Breast epithelium (tissue), 4 donors: ENCODE measurements around the gene E2F4. TPM values are rescaled to one million over a fixed set of nuclear protein-coding genes. Genes with fewer than 3 reads are reported as not detected.

Experiments
- DNase-seq, 2 donors: peaks; one replicate each; pipeline ENCODE4 v3.0.0-alpha.2; 2019; ENCODE audit warnings: low spot score in 2 of 2
- H3K27ac ChIP-seq, 2 donors: fragments of 200-600 bp; sonication (generic) in 1 of 2; one replicate each; pipeline ENCODE4 v1.5.1; 2016 to 2019; ENCODE audit warnings: mild to moderate bottlenecking in 1 of 2
- H3K27me3 ChIP-seq, 2 donors: fragments of 200-600 bp; sonication (generic) in 1 of 2; one replicate each; pipeline versions ENCODE4 v1.5.1 to v1.6.0; 2017 to 2019; ENCODE audit warnings: control low read depth in 1 of 2, mild to moderate bottlenecking in 1 of 2
- H3K36me3 ChIP-seq: fragments of 200-600 bp; one replicate; pipeline ENCODE4 v1.5.1; 2019
- H3K4me1 ChIP-seq, 2 donors: fragments of 200-600 bp; sonication (generic); one replicate each; pipeline ENCODE4 v1.5.1; 2016 to 2019; ENCODE audit warnings: control low read depth in 1 of 2
- H3K4me3 ChIP-seq, 3 donors: fragments of 200-600 bp; sonication (generic); 1 replicate in 2 of 3; 2 replicates in 1 of 3; pipeline ENCODE4 v1.5.1; 2016 to 2019; ENCODE audit warnings: mild to moderate bottlenecking in 3 of 3, moderate library complexity in 2 of 3
- H3K9me3 ChIP-seq, 2 donors: fragments of 200-600 bp; sonication (generic) in 1 of 2; one replicate each; pipeline ENCODE4 v1.5.1; 2016 to 2019; ENCODE audit warnings: control low read depth in 1 of 2
- CTCF ChIP-seq, 3 donors: fragments of 450-650 bp; IDR thresholded peaks; one replicate each; pipeline ENCODE4 v1.5.1; 2016 to 2017; ENCODE audit warnings: antibody characterized with exemption in 3 of 3, mild to moderate bottlenecking in 3 of 3, moderate library complexity in 3 of 3
- POLR2A ChIP-seq: fragments of 450-650 bp; IDR thresholded peaks from one replicate; pipeline ENCODE4 v1.6.1; 2016; ENCODE audit warnings: antibody characterized with exemption, mild to moderate bottlenecking, moderate library complexity
- POLR2AphosphoS5 ChIP-seq, 3 donors: sonication (generic); formaldehyde crosslinking; IDR thresholded peaks; one replicate each; pipeline ENCODE4 v1.6.1; 2017; ENCODE audit warnings: antibody characterized with exemption in 3 of 3
- intact Hi-C: fragments of 100-400 bp; cut with DNase I; formaldehyde crosslinking; loops from one replicate; pipeline ENCODE4 v1.15.1; 2023; ENCODE audit warnings: low total_unique reads
- total RNA-seq, 3 donors: library from RNA; depleted of rRNA; stranded (reverse); fragments of >200 nt; gene quantifications; one replicate each; pipeline ENCODE4 v1.1.0, GENCODE V29; 2016

E2F4 gene
- total RNA-seq, 3 donors from 2014 or later: 74.1 to 86.9 (median 76.1) TPM

GRCh38 chr16:67210069-67210937, 18.3 kb downstream of the E2F4 start:
- TF ChIP-seq POLR2AphosphoS5 (IDR thresholded peaks at IDR 0.05): no peak
- TF ChIP-seq POLR2A: no peak
- TF ChIP-seq CTCF (IDR thresholded peaks at IDR 0.05): no peak
- H3K4me1 ChIP-seq: no peaks in the 10 kb centered on the region
- H3K27ac ChIP-seq: no peak overlapping the region
- intact Hi-C loops: no loop called here
- H3K4me3 ChIP-seq: no peak overlapping the region
- H3K27me3 ChIP-seq: no peaks in the 10 kb centered on the region
- no peaks in the 10 kb centered on the region for H3K36me3 ChIP-seq
- DNase-seq: no peak
- H3K9me3 ChIP-seq: no peaks in the 10 kb centered on the region

GRCh38 chr16:67211674-67212073, 19.7 kb downstream of the E2F4 start:
- H3K27ac ChIP-seq: no peak overlapping the region
- no peak overlapping the region for H3K4me3 ChIP-seq
- intact Hi-C loops: no loop called here
- DNase-seq: no peak
- no peaks in the 10 kb centered on the region for H3K27me3 ChIP-seq
- no peaks in the 10 kb centered on the region for H3K4me1 ChIP-seq
- TF ChIP-seq POLR2A: no peak
- TF ChIP-seq CTCF (IDR thresholded peaks at IDR 0.05): no peak
- TF ChIP-seq POLR2AphosphoS5 (IDR thresholded peaks at IDR 0.05): no peak
- H3K9me3 ChIP-seq: no peaks in the 10 kb centered on the region
- H3K36me3 ChIP-seq: no peaks in the 10 kb centered on the region

GRCh38 chr16:67212766-67213165, 20.8 kb downstream of the E2F4 start:
- TF ChIP-seq POLR2A (no peak), CTCF (IDR thresholded peaks at IDR 0.05) (no peak), POLR2AphosphoS5 (IDR thresholded peaks at IDR 0.05) (no peak)
- Histone ChIP-seq H3K27me3 (no peaks in the 10 kb centered on the region), H3K27ac (no peak overlapping the region), H3K36me3 (no peaks in the 10 kb centered on the region), H3K9me3 (no peaks in the 10 kb centered on the region), H3K4me1 (no peaks in the 10 kb centered on the region), H3K4me3 (no peak overlapping the region)
- no peak for DNase-seq
- intact Hi-C loops: no loop called here

- H3K9me3 ChIP-seq: no peaks in the 10 kb centered on the region
- H3K27me3 ChIP-seq: no peaks in the 10 kb centered on the region
- TF ChIP-seq POLR2A: no peak
- TF ChIP-seq POLR2AphosphoS5 (IDR thresholded peaks at IDR 0.05): no peak
- no peak for TF ChIP-seq CTCF (IDR thresholded peaks at IDR 0.05)
- DNase-seq: no peak
- intact Hi-C loops: no loop called here
- H3K4me3 ChIP-seq: no peak overlapping the region
- no peaks in the 10 kb centered on the region for H3K4me1 ChIP-seq
- no peaks in the 10 kb centered on the region for H3K36me3 ChIP-seq
- no peak overlapping the region for H3K27ac ChIP-seq
These were observed 21.5 kb downstream of the E2F4 start for GRCh38 chr16:67213197-67214019.

GRCh38 chr16:67215706-67216105, 23.8 kb downstream of the E2F4 start:
- Histone ChIP-seq H3K4me1 (no peaks in the 10 kb centered on the region), H3K4me3 (no peak overlapping the region), H3K9me3 (no peaks in the 10 kb centered on the region), H3K36me3 (no peaks in the 10 kb centered on the region), H3K27me3 (no peaks in the 10 kb centered on the region), H3K27ac (no peak overlapping the region)
- TF ChIP-seq CTCF (IDR thresholded peaks at IDR 0.05) (no peak), POLR2AphosphoS5 (IDR thresholded peaks at IDR 0.05) (no peak), POLR2A (no peak)
- DNase-seq: no peak
- intact Hi-C loops: no loop called here
